Measurements from ENCODE around the gene C1orf53. TPM values are rescaled to one million over a fixed set of nuclear protein-coding genes. Genes with fewer than 3 reads are reported as not detected.

The C1orf53 gene
- total and polyA plus RNA-seq, 9 of the 15 experiments (the other 6 are each of a cell fraction or from before 2014, with no cell fraction given), result 0.31 to 3.2 (median 2.3) TPM

GRCh38 chr1:197903196-197903514 lies 725 bp downstream of the C1orf53 start (continued):
- TF ChIP-seq ZNF766 (CRISPR knock-in tag; conservative IDR thresholded peaks at IDR 0.05) (0 out of 2 replicates have a peak, but pooled peaks have one; percentile 3), ZNF444 (CRISPR knock-in tag; IDR thresholded peaks at IDR 0.05) (no peak), SLC30A9 (CRISPR knock-in tag; IDR thresholded peaks at IDR 0.05) (no peak), CEBPB (tag; IDR thresholded peaks at IDR 0.05) (no peak), MXI1 (IDR thresholded peaks at IDR 0.05; ENCODE audit: low read depth, low read length) (no peak), STAG1 (CRISPR knock-in tag; IDR thresholded peaks at IDR 0.05; ENCODE audit: borderline replicate concordance) (no peak), ZNF253 (CRISPR knock-in tag; conservative IDR thresholded peaks at IDR 0.05) (no peak), NUFIP1 (IDR thresholded peaks at IDR 0.05; ENCODE audit: partially characterized antibody) (no peak), MLLT1 (IDR thresholded peaks at IDR 0.05) (no peak; a peak in 1 of 4 replicates), ZFP36 (IDR thresholded peaks at IDR 0.05; ENCODE audit: low read depth, low read length, partially characterized antibody) (no peak), ZNF134 (CRISPR knock-in tag; conservative IDR thresholded peaks at IDR 0.05) (no peak), E2F4 (CRISPR knock-in tag; IDR thresholded peaks at IDR 0.05; ENCODE audit: low read depth) (0 out of 2 replicates have a peak, but pooled peaks have one; percentile 17), ATF1 (CRISPR knock-in tag; IDR thresholded peaks at IDR 0.05) (no peak), ATF1 (tag; IDR thresholded peaks at IDR 0.05) (no peak), ZNF121 (CRISPR knock-in tag; conservative IDR thresholded peaks at IDR 0.05) (no peak), ZNF592 (IDR thresholded peaks at IDR 0.05) (no peak), HDAC1 (IDR thresholded peaks at IDR 0.05) (peak in 1 of 2 experiments; percentile 7; a peak in 1 of 4 replicates), RCOR1 (IDR thresholded peaks at IDR 0.05; ENCODE audit: borderline replicate concordance in 1 of 2, low read depth in 2 of 2, low read length in 2 of 2) (no peak), JUNB (CRISPR knock-in tag; conservative IDR thresholded peaks at IDR 0.05) (no peak), SP2 (IDR thresholded peaks at IDR 0.05; ENCODE audit: extremely low read depth, low read depth, low read length, poor library complexity, severe bottlenecking) (no peak)
